Ishikawa (cell line): ENCODE measurements around the gene PLD6.
A peak's percentile ranks its signal among the peaks of the same experiment; 100 is the strongest.

Experiments used
- CEBPB ChIP-seq: IDR thresholded peaks from 2 replicates; pipeline ENCODE4 v1.6.1; 2012
- CREB1 ChIP-seq: IDR thresholded peaks from 2 replicates; pipeline ENCODE4 v1.6.1; 2012; ENCODE audit warnings: low read depth
- EGR1 ChIP-seq: IDR thresholded peaks from 2 replicates; pipeline ENCODE4 v1.6.1; 2012
- EP300 ChIP-seq: IDR thresholded peaks from 2 replicates; pipeline ENCODE4 v1.6.1; 2012; ENCODE audit warnings: borderline replicate concordance
- FOXM1 ChIP-seq: IDR thresholded peaks from 2 replicates; pipeline ENCODE4 v1.6.1; 2012; ENCODE audit warnings: low read depth, borderline replicate concordance
- NFIC ChIP-seq: IDR thresholded peaks from 2 replicates; pipeline ENCODE4 v1.6.1; 2012
- RAD21 ChIP-seq: IDR thresholded peaks from 2 replicates; pipeline ENCODE4 v1.6.1; 2012; ENCODE audit warnings: low read depth
- TAF1 ChIP-seq: IDR thresholded peaks from 2 replicates; pipeline ENCODE4 v1.6.1; 2012; ENCODE audit warnings: low read depth, mild to moderate bottlenecking
- TCF12 ChIP-seq: IDR thresholded peaks from 2 replicates; pipeline ENCODE4 v1.6.1; 2012; ENCODE audit warnings: low read depth
- TEAD4 ChIP-seq: IDR thresholded peaks from 2 replicates; pipeline ENCODE4 v1.6.1; 2012
- YY1 ChIP-seq: IDR thresholded peaks from 2 replicates; pipeline ENCODE4 v1.6.1; 2012; ENCODE audit warnings: low read depth
- ZBTB7A ChIP-seq: IDR thresholded peaks from 2 replicates; pipeline ENCODE4 v1.6.1; 2012; ENCODE audit warnings: low read depth
- TF ChIP-seq, protein P1 (sequence below): IDR thresholded peaks from 2 replicates; pipeline ENCODE4 v1.6.1; 2012; ENCODE audit warnings: low read depth, mild to moderate bottlenecking
- TF ChIP-seq, protein P2 (sequence below): IDR thresholded peaks from 2 replicates; pipeline ENCODE4 v1.6.1; 2012
- TF ChIP-seq, protein P3 (sequence below): IDR thresholded peaks from 2 replicates; pipeline ENCODE4 v1.6.1; 2012

The PLD6 gene

DNA sequence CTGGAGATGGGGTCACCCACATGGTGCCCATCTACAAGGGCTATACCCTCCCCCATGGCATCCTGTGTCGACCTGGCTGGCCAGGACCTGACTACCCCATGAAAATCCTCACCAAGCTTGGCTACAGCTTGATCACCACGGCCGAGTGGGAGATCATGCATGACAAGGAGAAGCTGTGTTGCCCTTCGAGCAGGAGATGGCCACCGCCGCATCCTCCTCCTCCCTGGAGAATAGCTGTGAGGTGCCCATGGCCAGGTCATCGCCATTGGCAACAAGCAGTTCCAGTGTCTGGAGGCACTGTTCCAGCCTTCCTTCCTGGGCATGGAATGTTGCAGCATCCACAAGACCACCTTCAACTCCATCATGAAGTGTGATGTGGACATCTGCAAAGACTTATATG is 36.1 kb upstream of the PLD6 start:
- TF ChIP-seq YY1 (no peak), ZBTB7A (no peak), FOXM1 (no peak), TAF1 (no peak), TEAD4 (no peak), TCF12 (no peak), EP300 (no peak), RAD21 (no peak), CREB1 (no peak), CEBPB (no peak), EGR1 (no peak), NFIC (no peak)
- TF ChIP-seq, protein P1, sequence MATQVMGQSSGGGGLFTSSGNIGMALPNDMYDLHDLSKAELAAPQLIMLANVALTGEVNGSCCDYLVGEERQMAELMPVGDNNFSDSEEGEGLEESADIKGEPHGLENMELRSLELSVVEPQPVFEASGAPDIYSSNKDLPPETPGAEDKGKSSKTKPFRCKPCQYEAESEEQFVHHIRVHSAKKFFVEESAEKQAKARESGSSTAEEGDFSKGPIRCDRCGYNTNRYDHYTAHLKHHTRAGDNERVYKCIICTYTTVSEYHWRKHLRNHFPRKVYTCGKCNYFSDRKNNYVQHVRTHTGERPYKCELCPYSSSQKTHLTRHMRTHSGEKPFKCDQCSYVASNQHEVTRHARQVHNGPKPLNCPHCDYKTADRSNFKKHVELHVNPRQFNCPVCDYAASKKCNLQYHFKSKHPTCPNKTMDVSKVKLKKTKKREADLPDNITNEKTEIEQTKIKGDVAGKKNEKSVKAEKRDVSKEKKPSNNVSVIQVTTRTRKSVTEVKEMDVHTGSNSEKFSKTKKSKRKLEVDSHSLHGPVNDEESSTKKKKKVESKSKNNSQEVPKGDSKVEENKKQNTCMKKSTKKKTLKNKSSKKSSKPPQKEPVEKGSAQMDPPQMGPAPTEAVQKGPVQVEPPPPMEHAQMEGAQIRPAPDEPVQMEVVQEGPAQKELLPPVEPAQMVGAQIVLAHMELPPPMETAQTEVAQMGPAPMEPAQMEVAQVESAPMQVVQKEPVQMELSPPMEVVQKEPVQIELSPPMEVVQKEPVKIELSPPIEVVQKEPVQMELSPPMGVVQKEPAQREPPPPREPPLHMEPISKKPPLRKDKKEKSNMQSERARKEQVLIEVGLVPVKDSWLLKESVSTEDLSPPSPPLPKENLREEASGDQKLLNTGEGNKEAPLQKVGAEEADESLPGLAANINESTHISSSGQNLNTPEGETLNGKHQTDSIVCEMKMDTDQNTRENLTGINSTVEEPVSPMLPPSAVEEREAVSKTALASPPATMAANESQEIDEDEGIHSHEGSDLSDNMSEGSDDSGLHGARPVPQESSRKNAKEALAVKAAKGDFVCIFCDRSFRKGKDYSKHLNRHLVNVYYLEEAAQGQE = no peak
- TF ChIP-seq, protein P2, sequence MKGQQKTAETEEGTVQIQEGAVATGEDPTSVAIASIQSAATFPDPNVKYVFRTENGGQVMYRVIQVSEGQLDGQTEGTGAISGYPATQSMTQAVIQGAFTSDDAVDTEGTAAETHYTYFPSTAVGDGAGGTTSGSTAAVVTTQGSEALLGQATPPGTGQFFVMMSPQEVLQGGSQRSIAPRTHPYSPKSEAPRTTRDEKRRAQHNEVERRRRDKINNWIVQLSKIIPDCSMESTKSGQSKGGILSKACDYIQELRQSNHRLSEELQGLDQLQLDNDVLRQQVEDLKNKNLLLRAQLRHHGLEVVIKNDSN = no peak
- TF ChIP-seq, protein P3, sequence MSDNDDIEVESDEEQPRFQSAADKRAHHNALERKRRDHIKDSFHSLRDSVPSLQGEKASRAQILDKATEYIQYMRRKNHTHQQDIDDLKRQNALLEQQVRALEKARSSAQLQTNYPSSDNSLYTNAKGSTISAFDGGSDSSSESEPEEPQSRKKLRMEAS = no peak

DNA sequence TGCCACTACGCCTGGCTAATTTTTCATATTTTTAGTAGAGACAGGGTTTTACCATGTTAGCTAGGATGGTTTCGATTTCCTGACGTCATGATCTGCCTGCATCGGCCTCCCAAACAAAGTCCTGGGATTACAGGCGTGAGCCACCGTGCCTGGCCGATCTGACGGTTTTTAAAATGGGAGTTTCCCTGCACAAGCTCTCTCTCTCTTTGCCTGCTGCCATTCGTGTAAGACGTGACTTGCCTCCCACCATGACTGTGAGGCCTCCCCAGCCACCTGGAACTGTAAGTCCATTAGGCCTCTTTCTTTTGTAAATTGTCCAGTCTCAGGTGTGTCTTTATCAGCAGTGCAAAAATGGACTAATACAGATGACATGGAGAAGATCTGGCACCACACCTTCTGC is 35.5 kb upstream of the PLD6 start:
- no peak for TF ChIP-seq CEBPB
- no peak for TF ChIP-seq CREB1

DNA sequence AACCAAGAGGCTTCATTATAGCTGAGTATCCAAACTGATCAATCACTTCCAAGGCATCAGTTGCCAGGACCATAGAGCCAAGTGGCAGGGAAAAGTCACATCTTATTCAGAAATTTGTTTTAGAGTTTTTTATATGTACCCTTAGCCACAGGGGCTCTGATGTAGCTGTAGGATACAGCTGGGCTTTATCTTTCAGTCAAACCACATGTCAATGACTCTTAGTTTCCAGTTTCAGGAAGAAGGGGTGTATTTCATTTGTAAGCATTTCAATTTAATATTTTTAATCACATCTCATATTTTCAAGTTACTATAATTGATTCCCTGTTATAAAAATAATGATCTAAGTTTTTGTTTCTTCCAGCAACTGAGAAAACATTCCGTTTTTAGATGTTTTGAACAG is 33.7 kb upstream of the PLD6 start:
- TF ChIP-seq RAD21 = no peak
- TF ChIP-seq TEAD4 = no peak
- TF ChIP-seq CEBPB = no peak
- no peak for TF ChIP-seq EP300
- no peak for TF ChIP-seq ZBTB7A

DNA sequence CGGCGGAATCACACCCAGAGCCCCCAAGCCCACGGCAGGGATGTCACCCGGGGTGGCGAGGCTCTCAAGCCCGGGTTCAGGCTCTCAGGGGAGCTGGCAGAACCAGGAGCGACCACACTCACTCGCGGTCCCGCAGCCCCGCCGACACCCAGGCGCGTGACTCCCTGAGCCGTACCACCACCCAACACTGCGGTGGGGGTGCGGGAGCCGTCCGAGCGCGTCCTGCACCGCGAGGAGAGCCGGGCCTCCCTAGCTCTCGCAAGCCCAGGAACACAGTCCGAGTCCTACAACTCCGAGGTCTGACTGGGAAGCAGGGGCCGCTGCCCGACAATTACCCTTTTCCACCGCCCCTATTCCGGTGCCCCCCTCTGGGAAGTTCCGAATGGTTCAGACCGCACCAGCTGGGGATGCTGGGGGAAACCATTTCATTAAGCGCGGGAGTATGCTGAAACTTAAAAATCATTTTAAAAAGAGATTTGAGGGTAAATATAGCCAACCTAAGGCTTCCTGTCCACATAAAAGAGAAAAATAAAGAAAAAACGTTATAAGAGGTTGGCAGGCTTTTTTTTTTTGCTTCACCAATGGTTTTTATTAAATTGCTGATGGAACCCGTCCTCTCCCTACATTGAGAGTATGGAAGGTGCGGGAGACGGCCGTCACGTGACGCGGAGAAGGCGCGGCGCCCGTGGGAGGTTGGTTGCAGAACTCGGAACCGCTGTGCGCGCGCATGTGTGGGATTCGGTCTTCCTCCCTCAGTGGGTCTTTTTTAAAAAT is 31.1 kb upstream of the PLD6 start, which contains the start of gene FLCN:
FLCN (minus strand) TSS at position 143 of the 774 bp plus-strand sequence. CDS start 9,031 bp downstream, outside the sequence.
- 0 out of 2 replicates have a peak, but pooled peaks have one; percentile 5 for TF ChIP-seq NFIC
- TF ChIP-seq TEAD4 = no peak
- TF ChIP-seq EP300 = peak; percentile 74; the same call in 1 of the 2 replicates
- TF ChIP-seq, protein P1 = no peak
- no peak for TF ChIP-seq ZBTB7A
- TF ChIP-seq RAD21 = no peak
- TF ChIP-seq, protein P2 = peak; percentile 98
- TF ChIP-seq, protein P3 = peak; percentile 76
- peak; percentile 19 for TF ChIP-seq TCF12
- TF ChIP-seq CREB1 = no peak
- no peak for TF ChIP-seq CEBPB
- TF ChIP-seq TAF1 = peak; percentile 93
- peak; percentile 55; the same call in 1 of the 2 replicates for TF ChIP-seq EGR1
- TF ChIP-seq FOXM1 = peak; percentile 77; the same call in 1 of the 2 replicates
- no peak for TF ChIP-seq YY1

DNA sequence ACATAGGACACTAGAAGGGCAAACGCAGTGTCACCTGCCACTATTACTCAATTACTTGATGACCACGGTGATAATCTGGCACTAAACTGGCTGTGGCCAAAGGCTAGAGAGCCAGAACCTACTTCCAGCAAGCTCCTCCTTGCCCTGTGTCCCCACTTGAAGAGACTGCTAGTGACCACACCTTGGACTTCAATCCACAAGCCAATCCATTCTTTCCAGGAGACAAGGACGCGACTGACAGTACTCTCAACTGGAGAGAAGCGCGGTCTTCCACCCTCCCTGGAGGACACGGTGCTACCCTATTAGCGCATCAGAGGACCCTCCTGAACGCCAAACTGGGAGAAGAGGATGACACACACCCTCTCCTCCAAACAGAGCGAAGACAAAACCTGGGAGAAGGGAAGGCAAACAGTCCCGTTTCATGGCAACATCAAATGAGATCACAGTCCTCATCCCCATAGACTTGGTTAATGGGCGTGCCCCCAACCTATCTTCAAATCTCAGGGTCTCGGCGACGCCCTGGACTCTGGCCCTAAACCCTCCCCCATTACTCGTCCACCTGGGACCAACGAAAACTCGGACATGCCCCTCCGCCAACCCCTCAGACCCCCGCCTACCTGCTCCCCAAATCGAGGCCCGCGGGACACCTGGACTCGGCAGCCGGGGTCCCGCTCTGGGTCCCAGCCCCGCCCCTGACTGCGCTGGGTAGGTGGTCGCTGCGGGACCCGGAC is 30.3 kb upstream of the PLD6 start:
- TF ChIP-seq TCF12 (no peak), EGR1 (no peak), TAF1 (no peak), CREB1 (no peak), CEBPB (no peak), RAD21 (no peak), NFIC (no peak), FOXM1 (no peak), YY1 (no peak), EP300 (no peak), TEAD4 (no peak), ZBTB7A (no peak; the same call in 1 of the 2 replicates)
- TF ChIP-seq, protein P1 = no peak
- TF ChIP-seq, protein P3 = no peak
- TF ChIP-seq, protein P2 = no peak
